ENCODE data around the gene TCFL5.

TCFL5 gene

DNA sequence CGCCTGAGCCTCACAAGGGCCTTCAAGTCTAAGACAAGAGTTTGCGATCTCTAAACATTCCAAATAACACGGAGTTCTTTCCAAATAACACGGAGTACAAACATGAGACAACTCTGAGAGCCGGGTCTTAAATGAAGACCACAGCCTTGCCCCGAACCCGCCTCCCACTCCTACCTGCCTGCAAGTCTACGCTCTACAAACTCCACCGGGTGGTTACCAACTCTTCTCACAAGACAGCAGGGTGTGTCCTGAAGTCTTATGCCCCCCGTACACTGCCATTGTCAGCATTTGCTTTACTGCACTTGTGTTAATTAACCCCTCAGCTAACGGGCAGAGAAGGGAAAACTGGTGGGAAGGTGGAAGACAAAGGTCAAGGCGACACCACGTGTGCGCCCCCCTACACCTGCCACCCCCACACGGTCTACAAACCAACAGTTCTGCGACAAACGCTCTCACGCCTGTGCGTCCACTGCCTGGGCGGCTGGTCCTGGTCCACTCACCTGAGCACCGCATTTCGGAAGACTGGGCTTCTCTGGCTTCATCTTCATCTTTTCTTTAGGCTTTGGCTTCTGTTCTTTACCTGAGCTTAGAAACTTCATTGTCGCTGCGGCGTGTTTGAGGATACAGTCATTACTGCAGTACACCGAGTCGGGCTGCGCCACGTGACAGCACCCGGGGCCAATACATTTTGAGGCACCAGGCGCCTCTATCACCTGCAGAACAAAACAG, 45.2 kb upstream of the TCFL5 start:
- Histone ChIP-seq H3K4me3 (ENCODE audit: low read depth, low read length) (no peak overlapping the region), H3K27ac (ENCODE audit: extremely low read depth, low read depth, low read length) (no peak overlapping the region), H3K9me3 (ENCODE audit: control insufficient read depth, insufficient read depth, low read depth, low read length) (no peaks in the 10 kb centered on the region), H3K36me3 (ENCODE audit: control insufficient read depth in 2 of 2, insufficient read depth in 1 of 2, low read length in 2 of 2) (peaks cover 31 to 100% of the 10 kb centered on the region in 2 experiments), H3K4me1 (ENCODE audit: control insufficient read depth, insufficient read depth, low read length) (no peaks in the 10 kb centered on the region)
- no peak for TF ChIP-seq TRIM28 (IDR thresholded peaks at IDR 0.05; ENCODE audit: borderline replicate concordance, low read length)
- TF ChIP-seq, protein P1, sequence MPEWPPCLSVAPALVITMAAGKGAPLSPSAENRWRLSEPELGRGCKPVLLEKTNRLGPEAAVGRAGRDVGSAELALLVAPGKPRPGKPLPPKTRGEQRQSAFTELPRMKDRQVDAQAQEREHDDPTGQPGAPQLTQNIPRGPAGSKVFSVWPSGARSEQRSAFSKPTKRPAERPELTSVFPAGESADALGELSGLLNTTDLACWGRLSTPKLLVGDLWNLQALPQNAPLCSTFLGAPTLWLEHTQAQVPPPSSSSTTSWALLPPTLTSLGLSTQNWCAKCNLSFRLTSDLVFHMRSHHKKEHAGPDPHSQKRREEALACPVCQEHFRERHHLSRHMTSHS (tag by site-specific recombination; IDR thresholded peaks at IDR 0.05): no peak
- TF ChIP-seq, protein P2, sequence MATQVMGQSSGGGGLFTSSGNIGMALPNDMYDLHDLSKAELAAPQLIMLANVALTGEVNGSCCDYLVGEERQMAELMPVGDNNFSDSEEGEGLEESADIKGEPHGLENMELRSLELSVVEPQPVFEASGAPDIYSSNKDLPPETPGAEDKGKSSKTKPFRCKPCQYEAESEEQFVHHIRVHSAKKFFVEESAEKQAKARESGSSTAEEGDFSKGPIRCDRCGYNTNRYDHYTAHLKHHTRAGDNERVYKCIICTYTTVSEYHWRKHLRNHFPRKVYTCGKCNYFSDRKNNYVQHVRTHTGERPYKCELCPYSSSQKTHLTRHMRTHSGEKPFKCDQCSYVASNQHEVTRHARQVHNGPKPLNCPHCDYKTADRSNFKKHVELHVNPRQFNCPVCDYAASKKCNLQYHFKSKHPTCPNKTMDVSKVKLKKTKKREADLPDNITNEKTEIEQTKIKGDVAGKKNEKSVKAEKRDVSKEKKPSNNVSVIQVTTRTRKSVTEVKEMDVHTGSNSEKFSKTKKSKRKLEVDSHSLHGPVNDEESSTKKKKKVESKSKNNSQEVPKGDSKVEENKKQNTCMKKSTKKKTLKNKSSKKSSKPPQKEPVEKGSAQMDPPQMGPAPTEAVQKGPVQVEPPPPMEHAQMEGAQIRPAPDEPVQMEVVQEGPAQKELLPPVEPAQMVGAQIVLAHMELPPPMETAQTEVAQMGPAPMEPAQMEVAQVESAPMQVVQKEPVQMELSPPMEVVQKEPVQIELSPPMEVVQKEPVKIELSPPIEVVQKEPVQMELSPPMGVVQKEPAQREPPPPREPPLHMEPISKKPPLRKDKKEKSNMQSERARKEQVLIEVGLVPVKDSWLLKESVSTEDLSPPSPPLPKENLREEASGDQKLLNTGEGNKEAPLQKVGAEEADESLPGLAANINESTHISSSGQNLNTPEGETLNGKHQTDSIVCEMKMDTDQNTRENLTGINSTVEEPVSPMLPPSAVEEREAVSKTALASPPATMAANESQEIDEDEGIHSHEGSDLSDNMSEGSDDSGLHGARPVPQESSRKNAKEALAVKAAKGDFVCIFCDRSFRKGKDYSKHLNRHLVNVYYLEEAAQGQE (tag by site-specific recombination; IDR thresholded peaks at IDR 0.05): no peak
- TF ChIP-seq, protein P3, sequence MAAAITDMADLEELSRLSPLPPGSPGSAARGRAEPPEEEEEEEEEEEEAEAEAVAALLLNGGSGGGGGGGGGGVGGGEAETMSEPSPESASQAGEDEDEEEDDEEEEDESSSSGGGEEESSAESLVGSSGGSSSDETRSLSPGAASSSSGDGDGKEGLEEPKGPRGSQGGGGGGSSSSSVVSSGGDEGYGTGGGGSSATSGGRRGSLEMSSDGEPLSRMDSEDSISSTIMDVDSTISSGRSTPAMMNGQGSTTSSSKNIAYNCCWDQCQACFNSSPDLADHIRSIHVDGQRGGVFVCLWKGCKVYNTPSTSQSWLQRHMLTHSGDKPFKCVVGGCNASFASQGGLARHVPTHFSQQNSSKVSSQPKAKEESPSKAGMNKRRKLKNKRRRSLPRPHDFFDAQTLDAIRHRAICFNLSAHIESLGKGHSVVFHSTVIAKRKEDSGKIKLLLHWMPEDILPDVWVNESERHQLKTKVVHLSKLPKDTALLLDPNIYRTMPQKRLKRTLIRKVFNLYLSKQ (tag by site-specific recombination; IDR thresholded peaks at IDR 0.05; ENCODE audit: borderline replicate concordance): no peak
- ChIA-PET POLR2A (no interaction called here), CTCF (interaction anchor here (0.6 to 3.1 kb wide), 10 partner anchors 9 to 140 kb away, joined by 3 to 27 read pairs (median 8); partner anchors contain the start of gene DIDO1)

DNA sequence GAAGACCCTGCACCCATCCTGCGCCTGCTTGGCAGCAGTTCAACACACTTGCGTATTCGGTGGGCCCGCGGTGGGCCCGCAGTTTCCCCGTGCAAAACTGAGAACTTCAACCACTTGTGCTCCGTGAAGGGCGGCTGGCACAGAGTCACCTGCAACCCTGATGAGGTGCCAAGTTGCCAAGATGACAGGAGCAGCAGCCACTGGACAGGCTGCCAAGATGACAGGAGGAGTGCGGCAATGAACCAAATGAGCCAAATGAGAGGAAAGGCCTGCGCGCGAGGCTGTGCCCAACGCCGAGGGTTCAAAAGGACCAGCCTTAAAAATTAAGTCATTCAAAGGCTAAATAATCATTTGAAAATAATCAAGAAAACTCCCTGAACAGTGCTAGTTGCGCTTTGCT, 44.6 kb upstream of the TCFL5 start:
- peaks cover 31 to 100% of the 10 kb centered on the region in 2 experiments for H3K36me3 ChIP-seq (ENCODE audit: control insufficient read depth in 2 of 2, insufficient read depth in 1 of 2, low read length in 2 of 2)
- TF ChIP-seq, protein P4, sequence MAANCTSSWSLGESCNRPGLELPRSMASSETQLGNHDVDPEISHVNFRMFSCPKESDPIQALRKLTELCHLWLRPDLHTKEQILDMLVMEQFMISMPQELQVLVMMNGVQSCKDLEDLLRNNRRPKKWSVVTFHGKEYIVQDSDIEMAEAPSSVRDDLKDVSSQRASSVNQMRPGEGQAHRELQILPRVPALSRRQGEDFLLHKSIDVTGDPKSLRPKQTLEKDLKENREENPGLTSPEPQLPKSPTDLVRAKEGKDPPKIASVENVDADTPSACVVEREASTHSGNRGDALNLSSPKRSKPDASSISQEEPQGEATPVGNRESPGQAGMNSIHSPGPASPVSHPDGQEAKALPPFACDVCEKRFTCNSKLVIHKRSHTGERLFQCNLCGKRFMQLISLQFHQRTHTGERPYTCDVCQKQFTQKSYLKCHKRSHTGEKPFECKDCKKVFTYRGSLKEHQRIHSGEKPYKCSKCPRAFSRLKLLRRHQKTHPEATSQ (tag by site-specific recombination; IDR thresholded peaks at IDR 0.05): no peak
- no peak for TF ChIP-seq ZNF596 (tag by site-specific recombination; IDR thresholded peaks at IDR 0.05)
- peak; percentile 56; the same call in 1 of the 2 replicates for TF ChIP-seq ZFP69B (tag by site-specific recombination; IDR thresholded peaks at IDR 0.05)
- TF ChIP-seq TCF7L2 (IDR thresholded peaks at IDR 0.05; ENCODE audit: borderline replicate concordance, low read depth, low read length): no peak
- TF ChIP-seq SP3 (tag by site-specific recombination; IDR thresholded peaks at IDR 0.05): no peak

DNA sequence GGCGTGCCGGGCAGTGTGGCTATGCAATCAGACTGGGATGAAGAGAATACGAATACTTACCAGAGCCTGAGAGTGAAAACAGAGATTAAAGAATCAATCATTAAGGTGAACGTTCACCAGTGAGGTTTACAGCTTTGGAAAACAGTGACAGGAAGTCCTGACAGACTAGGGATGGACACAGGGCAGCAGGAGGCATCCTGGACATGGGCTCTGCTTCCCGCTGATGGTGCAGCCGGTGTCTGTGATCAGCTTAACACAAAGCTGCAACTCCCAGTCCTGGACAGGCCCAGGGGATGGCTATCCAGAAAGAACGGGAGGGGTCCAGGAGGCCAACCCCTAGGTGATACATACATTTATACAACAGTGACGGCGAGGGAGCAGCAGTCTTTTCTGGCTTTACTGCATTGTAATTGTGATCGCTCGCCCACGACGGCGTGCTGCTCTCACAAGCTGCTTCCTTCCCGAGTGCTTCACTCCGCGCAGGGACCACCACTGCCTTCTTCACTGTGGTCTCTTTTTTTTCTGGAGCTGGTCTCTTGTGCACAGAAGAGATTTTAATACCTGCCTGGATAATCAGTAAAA, 44.0 kb upstream of the TCFL5 start:
- Histone ChIP-seq H3K27ac (ENCODE audit: extremely low read depth, low read depth, low read length) (no peak overlapping the region), H3K9me3 (ENCODE audit: control insufficient read depth, insufficient read depth, low read depth, low read length) (no peaks in the 10 kb centered on the region), H3K36me3 (ENCODE audit: control insufficient read depth in 2 of 2, insufficient read depth in 1 of 2, low read length in 2 of 2) (peaks cover 31 to 97% of the 10 kb centered on the region in 2 experiments), H3K4me1 (ENCODE audit: control insufficient read depth, insufficient read depth, low read length) (no peaks in the 10 kb centered on the region; the same call in 1 of the 2 replicates), H3K4me3 (ENCODE audit: low read depth, low read length) (no peak overlapping the region)
- TF ChIP-seq ZNF501 (tag by site-specific recombination; IDR thresholded peaks at IDR 0.05) (no peak), ZNF791 (tag by site-specific recombination; IDR thresholded peaks at IDR 0.05) (no peak), KLF10 (tag by site-specific recombination; IDR thresholded peaks at IDR 0.05) (no peak), MEIS1 (CRISPR knock-in tag; IDR thresholded peaks at IDR 0.05; ENCODE audit: borderline replicate concordance) (no peak), ZNF157 (tag by site-specific recombination; IDR thresholded peaks at IDR 0.05) (no peak), GFI1B (tag by site-specific recombination; IDR thresholded peaks at IDR 0.05) (no peak)
- TF ChIP-seq, protein P5, sequence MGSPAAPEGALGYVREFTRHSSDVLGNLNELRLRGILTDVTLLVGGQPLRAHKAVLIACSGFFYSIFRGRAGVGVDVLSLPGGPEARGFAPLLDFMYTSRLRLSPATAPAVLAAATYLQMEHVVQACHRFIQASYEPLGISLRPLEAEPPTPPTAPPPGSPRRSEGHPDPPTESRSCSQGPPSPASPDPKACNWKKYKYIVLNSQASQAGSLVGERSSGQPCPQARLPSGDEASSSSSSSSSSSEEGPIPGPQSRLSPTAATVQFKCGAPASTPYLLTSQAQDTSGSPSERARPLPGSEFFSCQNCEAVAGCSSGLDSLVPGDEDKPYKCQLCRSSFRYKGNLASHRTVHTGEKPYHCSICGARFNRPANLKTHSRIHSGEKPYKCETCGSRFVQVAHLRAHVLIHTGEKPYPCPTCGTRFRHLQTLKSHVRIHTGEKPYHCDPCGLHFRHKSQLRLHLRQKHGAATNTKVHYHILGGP (tag by site-specific recombination; IDR thresholded peaks at IDR 0.05): no peak
- POLR2A ChIA-PET: no interaction called here
- CTCF ChIA-PET: interaction anchor here (0.6 kb wide), 1 partner anchor 12 kb away, joined by 3 read pairs; no protein-coding TSS in a partner anchor

More for the DNA sequence above, 44.6 kb upstream of the TCFL5 start:
- CTCF ChIA-PET: interaction anchor here (0.8 to 2.4 kb wide), 2 partner anchors 12 to 18 kb away, joined by 3 to 14 read pairs; no protein-coding TSS in a partner anchor
- Histone ChIP-seq H3K4me3 (ENCODE audit: low read depth, low read length) (no peak overlapping the region), H3K4me1 (ENCODE audit: control insufficient read depth, insufficient read depth, low read length) (no peaks in the 10 kb centered on the region), H3K9me3 (ENCODE audit: control insufficient read depth, insufficient read depth, low read depth, low read length) (no peaks in the 10 kb centered on the region), H3K27ac (ENCODE audit: extremely low read depth, low read depth, low read length) (no peak overlapping the region)
- POLR2A ChIA-PET: no interaction called here
